Spleen (tissue), 11 donors: ENCODE results near the gene CDK14. TPM values are rescaled to one million over a fixed set of nuclear protein-coding genes. Genes with fewer than 3 reads are reported as not detected.

Experiments used
- DNase-seq: peaks from one replicate; pipeline ENCODE4 v3.0.0-alpha.2; 2020
- H3K27ac ChIP-seq, 8 donors: fragments of 200-600 bp; sonication (generic) in 7 of 8; 1 replicate in 4 of 8; 2 replicates in 4 of 8; pipeline versions ENCODE4 v1.5.0 to v1.8.0; 2016 to 2021; ENCODE audit warnings: inconsistent platforms in 4 of 8, mild to moderate bottlenecking in 4 of 8, moderate library complexity in 1 of 8
- H3K27me3 ChIP-seq, 7 donors: fragments of 200-600 bp; sonication (generic) in 6 of 7; replicated peaks in 1 of 7; 1 replicate in 4 of 7; 2 replicates in 3 of 7; pipeline versions ENCODE4 v1.5.0 to v1.8.0; 2016 to 2021; ENCODE audit warnings: inconsistent platforms in 3 of 7, mild to moderate bottlenecking in 1 of 7
- H3K36me3 ChIP-seq, 6 donors: fragments of 200-600 bp; sonication (generic) in 5 of 6; 1 replicate in 4 of 6; 2 replicates in 2 of 6; pipeline versions ENCODE4 v1.5.0 to v1.8.0; 2016 to 2021; ENCODE audit warnings: inconsistent platforms in 2 of 6
- H3K4me1 ChIP-seq, 6 donors: fragments of 200-600 bp; sonication (generic) in 5 of 6; 1 replicate in 3 of 6; 2 replicates in 3 of 6; pipeline versions ENCODE4 v1.5.0 to v1.8.0; 2016 to 2021; ENCODE audit warnings: inconsistent platforms in 3 of 6
- H3K4me3 ChIP-seq, 8 donors: fragments of 200-600 bp; sonication (generic) in 7 of 8; 1 replicate in 4 of 8; 2 replicates in 4 of 8; pipeline versions ENCODE4 v1.5.0 to v1.8.0; 2016 to 2021; ENCODE audit warnings: inconsistent platforms in 4 of 8, mild to moderate bottlenecking in 4 of 8, moderate library complexity in 2 of 8
- H3K9me3 ChIP-seq, 8 donors: fragments of 200-600 bp; sonication (generic) in 7 of 8; 1 replicate in 4 of 8; 2 replicates in 4 of 8; pipeline versions ENCODE4 v1.5.0 to v1.8.0; 2016 to 2021; ENCODE audit warnings: inconsistent platforms in 4 of 8
- CTCF ChIP-seq, 11 experiments: fragments of 200-600 bp in 7 of 11; fragments of 450-650 bp in 4 of 11; sonication (generic) in 4 of 11; IDR thresholded peaks in 8 of 11; conservative IDR thresholded peaks in 3 of 11; 1 replicate in 7 of 11; 2 replicates in 4 of 11; pipeline versions ENCODE4 v1.4.0 to v1.8.0; 2016 to 2021; ENCODE audit warnings: antibody characterized with exemption in 11 of 11, inconsistent platforms in 4 of 11, mild to moderate bottlenecking in 1 of 11
- POLR2A ChIP-seq, 3 donors: fragments of 450-650 bp; IDR thresholded peaks; one replicate each; pipeline ENCODE4 v1.5.1; 2017; ENCODE audit warnings: antibody characterized with exemption in 3 of 3, mild to moderate bottlenecking in 1 of 3
- POLR2AphosphoS5 ChIP-seq, 3 donors: sonication (generic); formaldehyde crosslinking; IDR thresholded peaks; one replicate each; pipeline ENCODE4 v1.5.1; 2017; ENCODE audit warnings: antibody characterized with exemption in 3 of 3
- WGBS, 5 donors: extraction: QIAGEN DNeasy Blood & Tissue Kit in 3 of 5; methylation state at CpG; one replicate each; pipeline versions ENCODE4 v1.1.5 to v1.1.7; 2013 to 2018; 5-methylcytosine and 5-hydroxymethylcytosine counted together
- intact Hi-C: fragments of 100-400 bp; cut with DNase I; formaldehyde crosslinking; loops from one replicate; pipeline ENCODE4 v1.15.0; 2023; ENCODE audit warnings: low total_unique reads
- polyA plus RNA-seq, 3 donors: library from polyadenylated mRNA; stranded (reverse); fragments of 200-250 nt; gene quantifications; one replicate each; pipeline ENCODE4 v1.2.1, GENCODE V29; 2013
- total RNA-seq, 7 donors: library from RNA; depleted of rRNA in 3 of 7; stranded (reverse); fragments of >200 nt in 3 of 7; fragmentation: NEBNext Ultra II Directional in 4 of 7; extraction: Animal tissue kit (Norgen Biotek cat#: 25700) in 4 of 7; gene quantifications; one replicate each; pipeline versions ENCODE4 v1.1.0 to v1.2.1, GENCODE V29; 2016 to 2021
- donor health status: healthy with polysubstance abuse.
- donor health status: DM: no; HTN: no; CAD: no; lungs with moderate emphysema.
- donor health status: DM: no; HTN: no; CAD: no.
- donor health status: Bipolar disorder and iron deficiency.
- donor health status: healthy.
- donor health status: DM: no; HTN: no; CAD: no.
- donor health status: DM: yes; HTN: yes; CAD: no.

CDK14 gene
- total and polyA plus RNA-seq, 10 donors = 6.6 to 109 (median 51.2) TPM

GRCh38 chr7:90774706-90775105 lies 178.6 kb downstream of the CDK14 start:
- intact Hi-C loops = no loop called here
- H3K27me3 ChIP-seq = no peaks in the 10 kb centered on the region
- H3K36me3 ChIP-seq = peaks cover 0 to 28% (median 2%) of the 10 kb centered on the region in 6 donors
- peaks cover 0 to 66% (median 47%) of the 10 kb centered on the region in 8 donors for H3K9me3 ChIP-seq
- no peaks in the 10 kb centered on the region for H3K4me1 ChIP-seq
- no peak overlapping the region for H3K27ac ChIP-seq
- no peak overlapping the region for H3K4me3 ChIP-seq
- 67 to 83% (median 80%) methylated on average over 3 of the region's 3 CpGs for WGBS, 5 donors
- TF ChIP-seq POLR2A (IDR thresholded peaks at IDR 0.05) (no peak), POLR2AphosphoS5 (IDR thresholded peaks at IDR 0.05) (no peak), CTCF (IDR thresholded peaks at IDR 0.05 in 8 of 11, conservative IDR thresholded peaks at IDR 0.05 in 3 of 11) (no peak)
- DNase-seq = no peak

GRCh38 chr7:90775383-90775965 lies 179.4 kb downstream of the CDK14 start:
- Histone ChIP-seq H3K4me1 (no peaks in the 10 kb centered on the region), H3K9me3 (peaks cover 0 to 66% (median 45%) of the 10 kb centered on the region in 8 donors), H3K27ac (no peak overlapping the region), H3K4me3 (no peak overlapping the region), H3K27me3 (no peaks in the 10 kb centered on the region), H3K36me3 (peaks cover 0 to 21% (median 1%) of the 10 kb centered on the region in 6 donors)
- intact Hi-C loops = no loop called here
- DNase-seq = no peak
- TF ChIP-seq CTCF (IDR thresholded peaks at IDR 0.05 in 8 of 11, conservative IDR thresholded peaks at IDR 0.05 in 3 of 11) (no peak), POLR2A (IDR thresholded peaks at IDR 0.05) (no peak), POLR2AphosphoS5 (IDR thresholded peaks at IDR 0.05) (no peak)
- WGBS, 5 donors = 48 to 77% (median 58%) methylated on average over 1 of the region's 1 CpG

- WGBS, 5 donors = 64 to 87% (median 75%) methylated on average over 2 of the region's 2 CpGs
- Histone ChIP-seq H3K27ac (peak overlapping the region in 1 of 8 donors; percentile 53), H3K36me3 (peaks cover 0 to 7% (median 0%) of the 10 kb centered on the region in 6 donors), H3K4me1 (no peaks in the 10 kb centered on the region), H3K4me3 (no peak overlapping the region), H3K9me3 (peaks cover 0 to 50% (median 30%) of the 10 kb centered on the region in 8 donors), H3K27me3 (no peaks in the 10 kb centered on the region)
- no peak for DNase-seq
- intact Hi-C loops = no loop called here
- TF ChIP-seq CTCF (IDR thresholded peaks at IDR 0.05 in 8 of 11, conservative IDR thresholded peaks at IDR 0.05 in 3 of 11) (no peak), POLR2A (IDR thresholded peaks at IDR 0.05) (no peak), POLR2AphosphoS5 (IDR thresholded peaks at IDR 0.05) (no peak)
Observed at GRCh38 chr7:90777041-90777440, 180.9 kb downstream of the CDK14 start.

GRCh38 chr7:90777465-90777864 lies 181.3 kb downstream of the CDK14 start:
- intact Hi-C loops = no loop called here
- TF ChIP-seq POLR2A (IDR thresholded peaks at IDR 0.05) (no peak), CTCF (IDR thresholded peaks at IDR 0.05 in 8 of 11, conservative IDR thresholded peaks at IDR 0.05 in 3 of 11) (no peak), POLR2AphosphoS5 (IDR thresholded peaks at IDR 0.05) (no peak)
- Histone ChIP-seq H3K4me1 (no peaks in the 10 kb centered on the region), H3K4me3 (no peak overlapping the region), H3K36me3 (peaks cover 0 to 7% (median 0%) of the 10 kb centered on the region in 6 donors), H3K27me3 (no peaks in the 10 kb centered on the region), H3K9me3 (peaks cover 0 to 49% (median 29%) of the 10 kb centered on the region in 8 donors), H3K27ac (peak overlapping the region in 1 of 8 donors; percentile 53)
- 70 to 90% (median 80%) methylated on average over 4 of the region's 4 CpGs for WGBS, 5 donors
- DNase-seq = no peak
